Thyroid gland (tissue), 4 donors: ENCODE results near the gene MZF1.

Experiments used
- POLR2A ChIP-seq, 2 donors: fragments of 450-650 bp; IDR thresholded peaks; one replicate each; pipeline ENCODE4 v1.6.1; 2017; ENCODE audit warnings: antibody characterized with exemption in 2 of 2, mild to moderate bottlenecking in 2 of 2, moderate library complexity in 1 of 2
- TF ChIP-seq, protein P1 (sequence below), 6 experiments: fragments of 200-600 bp in 3 of 6; fragments of 450-650 bp in 3 of 6; sonication (generic) in 3 of 6; IDR thresholded peaks; one replicate each; pipeline ENCODE4 v1.5.1; 2016 to 2019; ENCODE audit warnings: antibody characterized with exemption in 6 of 6, mild to moderate bottlenecking in 2 of 6, inconsistent platforms in 1 of 6, moderate library complexity in 1 of 6

DNA sequence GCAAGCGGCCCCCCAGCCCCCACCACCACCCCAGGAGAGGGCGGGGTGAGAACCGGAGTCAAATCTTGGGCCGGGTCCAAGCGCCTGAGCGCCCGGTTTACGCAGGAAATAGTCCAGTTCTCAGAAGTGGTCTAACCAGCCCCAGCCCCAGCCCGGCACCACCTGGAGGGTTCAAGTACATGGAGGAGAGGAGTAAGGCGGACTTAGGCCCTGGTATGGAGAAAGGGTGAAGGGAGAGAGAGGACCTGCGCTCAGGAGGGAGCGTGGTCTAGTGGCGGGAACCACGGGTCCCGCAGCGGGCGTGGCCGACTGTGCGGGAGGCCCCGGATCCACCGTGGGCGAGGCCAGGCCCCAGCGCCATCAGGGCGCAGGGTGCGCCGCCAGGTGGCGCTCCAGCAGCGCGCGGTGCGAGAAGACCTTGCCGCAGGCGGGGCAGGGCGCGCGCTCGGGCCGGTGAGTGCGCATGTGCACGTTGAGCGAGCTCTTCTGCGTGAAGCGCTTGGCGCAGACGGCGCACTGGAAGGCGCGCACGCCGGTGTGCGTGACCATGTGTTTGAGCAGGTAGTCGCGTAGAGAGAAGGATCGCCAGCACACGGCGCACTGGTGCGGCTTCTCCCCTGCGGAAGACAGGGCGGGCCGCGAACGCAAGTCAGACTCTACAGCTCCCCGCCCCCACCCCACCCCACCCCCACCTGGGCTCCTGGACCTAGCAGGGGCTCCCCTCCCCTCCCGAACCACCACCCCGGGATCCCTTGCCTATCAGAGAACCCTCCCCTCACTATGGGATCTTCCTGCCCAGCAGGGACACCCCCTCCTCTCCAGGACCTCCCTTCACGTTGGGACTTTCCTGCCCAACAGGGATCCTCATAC, 59.2 kb downstream of the MZF1 start:
- TF ChIP-seq, protein P1, sequence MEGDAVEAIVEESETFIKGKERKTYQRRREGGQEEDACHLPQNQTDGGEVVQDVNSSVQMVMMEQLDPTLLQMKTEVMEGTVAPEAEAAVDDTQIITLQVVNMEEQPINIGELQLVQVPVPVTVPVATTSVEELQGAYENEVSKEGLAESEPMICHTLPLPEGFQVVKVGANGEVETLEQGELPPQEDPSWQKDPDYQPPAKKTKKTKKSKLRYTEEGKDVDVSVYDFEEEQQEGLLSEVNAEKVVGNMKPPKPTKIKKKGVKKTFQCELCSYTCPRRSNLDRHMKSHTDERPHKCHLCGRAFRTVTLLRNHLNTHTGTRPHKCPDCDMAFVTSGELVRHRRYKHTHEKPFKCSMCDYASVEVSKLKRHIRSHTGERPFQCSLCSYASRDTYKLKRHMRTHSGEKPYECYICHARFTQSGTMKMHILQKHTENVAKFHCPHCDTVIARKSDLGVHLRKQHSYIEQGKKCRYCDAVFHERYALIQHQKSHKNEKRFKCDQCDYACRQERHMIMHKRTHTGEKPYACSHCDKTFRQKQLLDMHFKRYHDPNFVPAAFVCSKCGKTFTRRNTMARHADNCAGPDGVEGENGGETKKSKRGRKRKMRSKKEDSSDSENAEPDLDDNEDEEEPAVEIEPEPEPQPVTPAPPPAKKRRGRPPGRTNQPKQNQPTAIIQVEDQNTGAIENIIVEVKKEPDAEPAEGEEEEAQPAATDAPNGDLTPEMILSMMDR (IDR thresholded peaks at IDR 0.05) = peak; percentile 53 to 97 (median 94)
- peak in 1 of 2 donors; percentile 54 for TF ChIP-seq POLR2A (IDR thresholded peaks at IDR 0.05)
